IMR-90 (cell line): Measurements from ENCODE around the gene ABHD17A. TPM values are rescaled to one million over a fixed set of nuclear protein-coding genes. Genes with fewer than 3 reads are reported as not detected.

Source experiments
- ATAC-seq: fragments of 200-7000 bp; cut with Tn5 transposase; 2 replicates; pipeline ENCODE4 v1.9.1; 2020; ENCODE audit warnings: low read depth, mild to moderate bottlenecking, moderate library complexity
- BruUV-seq: library from RNA; stranded (reverse); fragments of 400-500 nt; replicated peaks from 2 replicates; lab custom pipeline; 2021; lab: Mats Ljungman, UMichigan
- CTCF ChIA-PET: fragments of 300-600 bp; formaldehyde crosslinking; extraction: SDS; loops from one replicate; lab custom pipeline; 2021; ENCODE audit warnings: antibody characterized with exemption; lab: Yijun Ruan, JAX
- POLR2A ChIA-PET: fragments of 300-600 bp; sonication (Branson Sonifier 250); formaldehyde crosslinking; loops from one replicate; lab custom pipeline; 2022; ENCODE audit warnings: antibody characterized with exemption; ENCODE audit not compliant: unreplicated experiment; lab: Charles Lee
- DNase-seq: peaks from one replicate; pipeline ENCODE4 v3.0.0; 2013
- H2AFZ ChIP-seq: replicated peaks from 2 replicates; pipeline ENCODE3; 2013; ENCODE audit warnings: low read length, mild to moderate bottlenecking; ENCODE audit not compliant: poor library complexity
- H2AK5ac ChIP-seq: 2 replicates; pipeline ENCODE4 v1.6.1; 2013; ENCODE audit warnings: low read depth, low read length, inconsistent platforms
- H2AK9ac ChIP-seq: replicated peaks from 2 replicates; pipeline ENCODE3; 2013; ENCODE audit warnings: mild to moderate bottlenecking, low read depth, low read length, moderate library complexity; ENCODE audit not compliant: poor library complexity
- H2BK120ac ChIP-seq: 2 replicates; pipeline ENCODE4 v1.6.1; 2013; ENCODE audit warnings: low read depth, low read length, inconsistent platforms
- H2BK15ac ChIP-seq: 3 replicates; pipeline ENCODE4 v1.6.1; 2013; ENCODE audit warnings: low read depth, low read length, inconsistent platforms
- H2BK20ac ChIP-seq: 2 replicates; pipeline ENCODE4 v1.6.1; 2013; ENCODE audit warnings: low read depth, mild to moderate bottlenecking, inconsistent platforms, low read length, moderate library complexity
- H2BK5ac ChIP-seq: 2 replicates; pipeline ENCODE4 v1.6.1; 2013; ENCODE audit warnings: mild to moderate bottlenecking, low read depth, low read length, inconsistent platforms; ENCODE audit not compliant: poor library complexity, severe bottlenecking
- H3K14ac ChIP-seq: replicated peaks from 2 replicates; pipeline ENCODE4 v1.6.1; 2013; ENCODE audit warnings: low read depth, low read length, inconsistent platforms
- H3K18ac ChIP-seq: 2 replicates; pipeline ENCODE4 v1.6.1; 2013; ENCODE audit warnings: low read depth, low read length, control low read depth
- H3K23ac ChIP-seq: 2 replicates; pipeline ENCODE4 v1.6.1; 2013; ENCODE audit warnings: low read depth, low read length, inconsistent platforms
- H3K27ac ChIP-seq: 2 replicates; pipeline ENCODE4 v1.5.1; 2013; ENCODE audit warnings: mild to moderate bottlenecking, control low read depth, low read length; ENCODE audit not compliant: insufficient read depth
- H3K27me3 ChIP-seq: 2 replicates; pipeline ENCODE4 v1.6.1; 2013; ENCODE audit warnings: low read length; ENCODE audit not compliant: control insufficient read depth, insufficient read depth
- H3K36me3 ChIP-seq: 2 replicates; pipeline ENCODE4 v1.6.1; 2013; ENCODE audit warnings: low read length, mixed read lengths; ENCODE audit not compliant: control insufficient read depth, insufficient read depth
- H3K4ac ChIP-seq: 2 replicates; pipeline ENCODE4 v1.6.1; 2013; ENCODE audit warnings: low read depth, low read length, inconsistent platforms
- H3K4me1 ChIP-seq: 2 replicates; pipeline ENCODE4 v1.6.1; 2013; ENCODE audit warnings: low read length, mixed read lengths; ENCODE audit not compliant: control insufficient read depth, insufficient read depth
- H3K4me2 ChIP-seq: 2 replicates; pipeline ENCODE4 v1.6.1; 2013; ENCODE audit warnings: low read depth, mild to moderate bottlenecking, control low read depth, low read length, moderate library complexity
- H3K4me3 ChIP-seq: 2 replicates; pipeline ENCODE4 v1.5.1; 2013; ENCODE audit warnings: low read depth, mild to moderate bottlenecking, control low read depth, low read length, moderate library complexity; ENCODE audit not compliant: insufficient read depth
- H3K56ac ChIP-seq: 2 replicates; pipeline ENCODE4 v1.6.1; 2013; ENCODE audit warnings: low read length, inconsistent platforms; ENCODE audit not compliant: insufficient read depth; ENCODE audit errors: extremely low read depth
- H3K79me1 ChIP-seq, 2 experiments: 2 replicates each; pipeline ENCODE4 v1.6.1; 2013; ENCODE audit warnings: low read length in 2 of 2, inconsistent platforms in 1 of 2, low read depth in 1 of 2
- H3K9ac ChIP-seq: 2 replicates; pipeline ENCODE4 v1.6.1; 2013; ENCODE audit warnings: low read depth, low read length, control low read depth
- H3K9me1 ChIP-seq: 2 replicates; pipeline ENCODE4 v1.6.1; 2013; ENCODE audit warnings: low read length, inconsistent platforms; ENCODE audit not compliant: insufficient read depth
- H3K9me3 ChIP-seq: 2 replicates; pipeline ENCODE4 v1.6.1; 2013; ENCODE audit warnings: low read length; ENCODE audit not compliant: control insufficient read depth, insufficient read depth
- H4K20me1 ChIP-seq: 2 replicates; pipeline ENCODE4 v1.6.1; 2013; ENCODE audit warnings: low read length, inconsistent platforms; ENCODE audit not compliant: insufficient read depth
- H4K5ac ChIP-seq: 2 replicates; pipeline ENCODE4 v1.6.1; 2013; ENCODE audit warnings: mild to moderate bottlenecking, low read depth, low read length, control low read depth
- H4K8ac ChIP-seq, 2 experiments: 2 replicates each; pipeline ENCODE4 v1.6.1; 2013; ENCODE audit warnings: low read depth in 2 of 2, low read length in 2 of 2, control low read depth in 1 of 2, inconsistent platforms in 1 of 2
- H4K91ac ChIP-seq: 2 replicates; pipeline ENCODE4 v1.6.1; 2013; ENCODE audit warnings: low read depth, low read length, inconsistent platforms; ENCODE audit not compliant: insufficient read depth
- CHD1 ChIP-seq: IDR thresholded peaks from 2 replicates; pipeline ENCODE4 v1.6.1; 2012; ENCODE audit warnings: low read depth, low read length, improper control_type of control experiment
- ELK1 ChIP-seq: fragments of 150-350 bp; IDR thresholded peaks from 2 replicates; pipeline ENCODE4 v1.6.1; 2016; ENCODE audit warnings: low read depth, mild to moderate bottlenecking, low read length, moderate library complexity, borderline replicate concordance
- MAFK ChIP-seq: IDR thresholded peaks from 2 replicates; pipeline ENCODE4 v1.6.1; 2012; ENCODE audit warnings: low read depth, low read length, improper control_type of control experiment
- POLR2A ChIP-seq: IDR thresholded peaks from 2 replicates; pipeline ENCODE4 v1.6.1; 2012; ENCODE audit warnings: mild to moderate bottlenecking, low read depth, low read length
- RAD21 ChIP-seq: IDR thresholded peaks from 2 replicates; pipeline ENCODE4 v1.6.1; 2012; ENCODE audit warnings: low read length, improper control_type of control experiment
- RFX5 ChIP-seq: IDR thresholded peaks from 2 replicates; pipeline ENCODE4 v1.8.0; 2012; ENCODE audit warnings: low read depth, mild to moderate bottlenecking, low read length, moderate library complexity
- WGBS, 2 experiments: methylation state at CpG; one replicate each; pipeline versions ENCODE4 v1.1.5 to v1.1.7; 2013; ENCODE audit warnings: missing lambda C conversion rate in 2 of 2; ENCODE audit not compliant: insufficient read length in 1 of 2; ENCODE audit errors: extremely low coverage in 2 of 2; 5-methylcytosine and 5-hydroxymethylcytosine counted together
- dilution Hi-C: fragments of 300-500 bp; cut with HindIII; formaldehyde crosslinking; loops from one replicate; pipeline ENCODE4 v1.14.3; 2018; ENCODE audit warnings: low sequenced_read_pairs; ENCODE audit not compliant: unreplicated experiment
- in situ Hi-C: fragments of 300-500 bp; cut with MboI; formaldehyde crosslinking; loops from 3 replicates; pipeline ENCODE4 v1.14.3; 2019; ENCODE audit warnings: low sequenced_read_pairs, inconsistent platforms, mixed read lengths
- intact Hi-C: fragments of 100-400 bp; cut with micrococcal nuclease; formaldehyde crosslinking; loops from 2 replicates; pipeline ENCODE4 v1.10.0; 2022
- polyA plus RNA-seq, 3 experiments: library from polyadenylated mRNA; depleted of rRNA; stranded (reverse); fragments of >200 nt; gene quantifications; 2 replicates each; pipeline ENCODE4 v1.2.3, GENCODE V29; 2012; ENCODE audit warnings: low replicate concordance in 1 of 3
- total RNA-seq: library from RNA; depleted of rRNA; stranded (reverse); fragments of >200 nt; gene quantifications from 2 replicates; pipeline ENCODE4 v1.2.3, GENCODE V29; 2012

The ABHD17A gene
- total and polyA plus RNA-seq, 2 of the 4 experiments (the other 2 are of a cell fraction) = 37.8 to 76.2 TPM

GRCh38 chr19:1882786-1883692, 2.3 kb downstream of the ABHD17A start:
- Histone ChIP-seq H3K14ac (0 out of 2 replicates have a peak overlapping the region, but pooled peaks have one; percentile 35), H2BK5ac (no peak overlapping the region), H3K56ac (no peak overlapping the region), H4K8ac (no peak overlapping the region), H4K5ac (no peak overlapping the region), H3K4me1 (peaks cover 24% of the 10 kb centered on the region), H2AFZ (no peak overlapping the region), H2BK15ac (no peak overlapping the region), H2AK5ac (no peak overlapping the region; the same call in 1 of the 2 replicates), H3K4ac (no peak overlapping the region), H3K36me3 (peaks cover 12% of the 10 kb centered on the region; the same call in 1 of the 2 replicates), H3K9ac (0 out of 2 replicates have a peak overlapping the region, but pooled peaks have one; percentile 30), H3K27me3 (no peaks in the 10 kb centered on the region), H3K9me1 (peaks cover 18% of the 10 kb centered on the region), H4K91ac (no peak overlapping the region), H3K79me1 (peaks cover 4 to 44% of the 10 kb centered on the region in 2 experiments), H3K18ac (no peak overlapping the region), H3K9me3 (no peaks in the 10 kb centered on the region), H2BK120ac (no peak overlapping the region), H3K4me2 (peak overlapping the region; percentile 99; the same call in 1 of the 2 replicates), H3K4me3 (peak overlapping the region; percentile 7; the same call in 1 of the 2 replicates), H2AK9ac (peak overlapping the region; percentile 78), H3K23ac (peak overlapping the region; percentile 37; the same call in 1 of the 2 replicates), H4K20me1 (peaks cover 46% of the 10 kb centered on the region), H3K27ac (no peak overlapping the region), H2BK20ac (no peak overlapping the region)
- ATAC-seq (no peak), DNase-seq (no peak)
- dilution Hi-C loops = no loop called here
- TF ChIP-seq CHD1 (no peak), MAFK (no peak; the same call in 1 of the 2 replicates), ELK1 (no peak), RFX5 (no peak), RAD21 (no peak), POLR2A (no peak)
- POLR2A ChIA-PET = no interaction called here
- intact Hi-C loops = no loop called here
- CTCF ChIA-PET = no interaction called here
- in situ Hi-C loops = no loop called here
- WGBS, 2 experiments = 83% methylated on average over 12 of the region's 25 CpGs; no CpG with 5 or more reads in 1 of the 2 experiments
- TSS peak; percentile 59 for BruUV-seq
